GM10266 (cell line): ENCODE data around the gene CAMTA1.

Source experiments
- DNase-seq: peaks from one replicate; pipeline ENCODE4 v3.0.0; 2012; ENCODE audit errors: extremely low spot score
- TF ChIP-seq, protein P1 (sequence below): IDR thresholded peaks from 2 replicates; pipeline ENCODE4 v1.5.1; 2012; ENCODE audit warnings: mild to moderate bottlenecking, low read depth; ENCODE audit not compliant: control insufficient read depth, insufficient read depth; ENCODE audit errors: missing control alignments

The CAMTA1 gene

DNA sequence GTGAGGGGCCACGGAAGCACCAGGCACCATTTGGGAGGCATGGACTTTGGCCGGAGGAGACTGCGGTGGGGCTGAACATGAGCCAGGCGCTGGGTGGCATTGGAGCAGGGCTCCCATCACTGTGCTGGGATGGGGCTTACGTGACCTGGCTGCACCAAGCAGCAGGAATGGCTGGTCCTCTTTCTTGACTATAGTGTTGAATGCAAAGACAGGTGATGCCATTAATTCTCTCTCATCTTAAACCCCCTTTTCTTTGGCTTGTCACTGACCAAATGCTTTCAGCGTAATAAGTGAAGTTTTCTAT is 447.9 kb downstream of the CAMTA1 start:
- no peak for DNase-seq
- TF ChIP-seq, protein P1, sequence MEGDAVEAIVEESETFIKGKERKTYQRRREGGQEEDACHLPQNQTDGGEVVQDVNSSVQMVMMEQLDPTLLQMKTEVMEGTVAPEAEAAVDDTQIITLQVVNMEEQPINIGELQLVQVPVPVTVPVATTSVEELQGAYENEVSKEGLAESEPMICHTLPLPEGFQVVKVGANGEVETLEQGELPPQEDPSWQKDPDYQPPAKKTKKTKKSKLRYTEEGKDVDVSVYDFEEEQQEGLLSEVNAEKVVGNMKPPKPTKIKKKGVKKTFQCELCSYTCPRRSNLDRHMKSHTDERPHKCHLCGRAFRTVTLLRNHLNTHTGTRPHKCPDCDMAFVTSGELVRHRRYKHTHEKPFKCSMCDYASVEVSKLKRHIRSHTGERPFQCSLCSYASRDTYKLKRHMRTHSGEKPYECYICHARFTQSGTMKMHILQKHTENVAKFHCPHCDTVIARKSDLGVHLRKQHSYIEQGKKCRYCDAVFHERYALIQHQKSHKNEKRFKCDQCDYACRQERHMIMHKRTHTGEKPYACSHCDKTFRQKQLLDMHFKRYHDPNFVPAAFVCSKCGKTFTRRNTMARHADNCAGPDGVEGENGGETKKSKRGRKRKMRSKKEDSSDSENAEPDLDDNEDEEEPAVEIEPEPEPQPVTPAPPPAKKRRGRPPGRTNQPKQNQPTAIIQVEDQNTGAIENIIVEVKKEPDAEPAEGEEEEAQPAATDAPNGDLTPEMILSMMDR, result no peak

DNA sequence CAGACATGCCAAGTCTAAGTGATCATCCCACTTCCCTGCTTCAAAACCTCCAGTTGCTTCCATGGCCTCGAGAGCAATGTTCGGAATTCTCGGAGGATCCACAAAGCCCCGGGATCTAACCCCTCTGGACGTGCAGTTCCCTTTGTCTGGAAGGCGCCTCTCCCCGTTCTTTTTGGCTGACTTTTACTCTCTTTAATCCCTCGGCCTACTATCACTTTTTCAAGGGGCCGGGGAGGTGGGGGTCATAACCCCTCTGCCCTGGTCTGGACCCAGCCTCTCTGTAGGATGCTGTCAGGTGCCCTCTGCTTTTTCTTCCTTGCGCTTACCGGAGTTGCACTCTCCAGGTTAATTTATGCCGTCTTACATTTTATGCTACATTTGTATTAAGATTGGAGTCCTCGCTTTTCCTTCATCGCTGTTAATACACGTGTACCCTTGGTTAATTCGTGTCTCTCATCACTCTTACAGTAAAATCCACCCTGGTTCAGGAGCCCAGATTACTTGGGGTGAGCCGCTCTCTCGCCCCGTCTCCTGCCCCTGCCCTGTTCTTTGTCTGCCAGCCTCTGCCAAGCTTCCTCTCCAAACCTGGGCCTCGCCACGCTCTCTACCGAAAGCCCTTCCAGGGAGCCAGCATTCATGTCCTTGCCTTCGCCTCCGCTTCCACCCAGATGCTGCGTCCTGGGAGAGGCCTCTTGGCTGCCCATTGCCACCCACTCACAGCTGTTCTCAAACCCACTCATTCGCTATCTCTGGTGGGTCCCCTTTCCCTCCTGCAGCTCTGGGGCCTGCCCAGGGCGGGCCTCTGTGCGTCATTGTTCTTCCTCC is 448.6 kb downstream of the CAMTA1 start:
- TF ChIP-seq, protein P1, result no peak

DNA sequence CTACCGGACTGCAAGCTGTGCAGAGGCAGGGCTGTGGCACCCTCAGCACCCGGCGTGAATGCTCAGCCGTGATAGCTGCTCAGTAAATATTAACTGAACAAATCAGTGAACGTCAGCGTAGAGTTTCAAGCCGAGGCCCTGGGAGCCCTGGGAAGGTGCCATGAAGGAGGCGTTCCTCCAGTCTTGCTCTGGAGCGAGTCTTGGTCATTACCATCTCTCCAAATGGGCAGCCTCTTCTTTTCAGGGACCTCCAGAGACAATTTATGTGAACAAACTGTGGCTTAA is 449.2 kb downstream of the CAMTA1 start:
- TF ChIP-seq, protein P1, result no peak
- no peak for DNase-seq

More for the DNA sequence above, 448.6 kb downstream of the CAMTA1 start:
- no peak for DNase-seq

DNA sequence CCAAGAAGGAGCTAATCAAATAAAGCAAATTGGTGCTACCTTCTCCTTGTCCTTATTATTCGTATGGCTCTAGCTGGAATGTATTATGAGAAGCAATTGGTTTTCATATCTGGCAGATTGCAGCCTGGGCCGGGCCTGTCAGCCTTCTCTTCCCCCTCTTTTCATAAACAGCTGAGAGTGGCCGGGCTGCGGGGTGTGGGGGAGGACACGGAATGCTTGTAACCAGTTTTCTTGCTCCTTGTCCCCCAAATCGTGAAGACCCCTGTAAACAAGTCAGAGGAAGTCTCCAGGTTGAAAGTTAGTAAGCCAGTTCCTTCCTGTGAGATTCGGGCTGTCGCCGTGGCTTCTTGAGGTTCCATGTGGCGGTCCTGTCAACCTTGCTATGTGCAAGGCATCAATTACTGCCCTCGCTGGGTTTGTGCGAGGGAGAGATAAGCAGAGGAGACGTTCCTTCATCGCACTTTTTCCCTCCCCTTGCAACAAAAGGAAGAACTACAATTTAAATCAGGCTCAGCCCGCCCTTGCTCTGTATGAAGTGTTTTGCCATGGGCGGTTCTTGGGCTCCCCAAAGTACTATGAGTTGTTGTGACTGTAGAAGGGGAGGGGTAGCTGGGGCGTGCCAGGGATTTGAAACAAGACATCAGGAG is 450.7 kb downstream of the CAMTA1 start:
- no peak for DNase-seq
- TF ChIP-seq, protein P1, result no peak

DNA sequence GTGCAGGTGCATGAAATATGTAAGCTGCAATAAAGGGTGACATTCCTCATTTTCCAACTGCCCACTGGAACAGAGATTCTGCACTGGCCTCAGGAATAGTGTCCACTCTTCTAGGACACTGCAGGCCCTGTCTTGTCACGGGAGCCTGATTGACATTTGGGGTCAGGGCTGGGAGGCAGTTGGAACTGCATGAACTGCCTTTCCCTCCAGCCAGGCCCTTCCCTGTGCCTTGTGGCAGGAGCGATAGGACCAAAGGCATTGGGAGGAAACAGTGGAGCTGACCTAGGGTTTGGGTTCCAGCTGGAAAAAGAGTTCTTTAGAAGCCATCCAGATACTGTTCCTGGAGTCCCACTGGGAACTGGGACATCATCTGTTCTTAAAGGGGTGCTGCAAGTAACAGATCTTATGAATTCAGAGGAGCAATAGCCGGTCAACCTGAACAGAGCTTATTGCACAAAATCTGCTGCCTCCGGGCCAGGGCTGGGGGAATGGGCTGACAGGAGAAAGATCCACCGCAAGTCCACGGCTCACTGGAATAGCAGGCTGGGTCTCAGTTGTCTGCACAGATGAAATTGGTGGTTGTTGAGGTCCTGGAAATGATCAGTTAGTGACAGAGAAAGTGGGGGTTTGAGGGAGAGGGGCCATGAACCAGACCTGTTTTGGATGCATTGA is 451.7 kb downstream of the CAMTA1 start:
- TF ChIP-seq, protein P1, result no peak
- DNase-seq, result no peak

DNA sequence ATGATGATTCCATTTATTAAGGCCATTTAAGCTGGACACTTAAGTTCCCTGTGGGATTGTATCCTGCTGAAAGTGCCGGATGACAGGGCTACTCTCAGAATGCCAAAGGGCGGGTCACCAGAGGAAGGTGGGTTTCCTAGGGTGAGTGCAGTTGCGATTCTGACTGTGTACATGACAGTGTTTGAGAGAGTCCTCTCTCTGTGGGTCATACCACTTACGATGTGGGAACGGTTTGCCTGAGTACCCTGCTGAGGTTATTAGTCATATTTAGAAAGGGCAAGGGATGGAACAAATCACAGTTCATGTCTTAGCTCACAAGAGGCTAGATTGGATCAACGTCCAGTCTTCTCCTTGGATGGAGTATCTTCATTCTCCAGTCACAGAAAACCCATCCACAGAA is 461.9 kb downstream of the CAMTA1 start:
- TF ChIP-seq, protein P1, result no peak

More for the DNA sequence above, 461.9 kb downstream of the CAMTA1 start:
- DNase-seq, result no peak
